Loucy (cell line): Measurements from ENCODE around the gene DUSP14.

Experiments used
- EZH2phosphoT487 ChIP-seq: fragments of 200-600 bp; IDR thresholded peaks from 2 replicates; pipeline ENCODE4 v1.6.1; 2018; ENCODE audit warnings: antibody characterized with exemption, mild to moderate bottlenecking, moderate library complexity, borderline replicate concordance
- TF ChIP-seq, protein P1 (sequence below): fragments of 200-600 bp; sonication (generic); conservative IDR thresholded peaks from 2 replicates; pipeline ENCODE4 v1.5.1; 2014; ENCODE audit warnings: mild to moderate bottlenecking, antibody characterized with exemption, low read length

GRCh38 chr17:37470181-37470580 is 19.5 kb upstream of the DUSP14 start:
- TF ChIP-seq, protein P1, sequence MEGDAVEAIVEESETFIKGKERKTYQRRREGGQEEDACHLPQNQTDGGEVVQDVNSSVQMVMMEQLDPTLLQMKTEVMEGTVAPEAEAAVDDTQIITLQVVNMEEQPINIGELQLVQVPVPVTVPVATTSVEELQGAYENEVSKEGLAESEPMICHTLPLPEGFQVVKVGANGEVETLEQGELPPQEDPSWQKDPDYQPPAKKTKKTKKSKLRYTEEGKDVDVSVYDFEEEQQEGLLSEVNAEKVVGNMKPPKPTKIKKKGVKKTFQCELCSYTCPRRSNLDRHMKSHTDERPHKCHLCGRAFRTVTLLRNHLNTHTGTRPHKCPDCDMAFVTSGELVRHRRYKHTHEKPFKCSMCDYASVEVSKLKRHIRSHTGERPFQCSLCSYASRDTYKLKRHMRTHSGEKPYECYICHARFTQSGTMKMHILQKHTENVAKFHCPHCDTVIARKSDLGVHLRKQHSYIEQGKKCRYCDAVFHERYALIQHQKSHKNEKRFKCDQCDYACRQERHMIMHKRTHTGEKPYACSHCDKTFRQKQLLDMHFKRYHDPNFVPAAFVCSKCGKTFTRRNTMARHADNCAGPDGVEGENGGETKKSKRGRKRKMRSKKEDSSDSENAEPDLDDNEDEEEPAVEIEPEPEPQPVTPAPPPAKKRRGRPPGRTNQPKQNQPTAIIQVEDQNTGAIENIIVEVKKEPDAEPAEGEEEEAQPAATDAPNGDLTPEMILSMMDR: no peak
- no peak for TF ChIP-seq EZH2phosphoT487
